Central memory CD8-positive, alpha-beta T cell (primary cell): ENCODE results near the gene EIF6.

ENCODE experiments used
- ATAC-seq: fragments of 150-1000 bp; cut with Tn5 transposase; replicated peaks from 2 replicates; pipeline ENCODE4 v1.10.0; 2022; ENCODE audit warnings: mild to moderate bottlenecking, moderate FRiP score, moderate number of reproducible peaks; ENCODE audit not compliant: poor library complexity, severe bottlenecking; ENCODE audit errors: extremely low read depth
- DNase-seq, 2 donors: peaks; one replicate each; pipeline ENCODE4 v3.0.0; 2021; ENCODE audit warnings: low spot score in 2 of 2
- H3K27ac Mint-ChIP-seq: one replicate; pipeline ENCODE4 v1.8.0; 2022; ENCODE audit warnings: low read depth, mild to moderate bottlenecking, moderate library complexity, mixed read lengths
- H3K27me3 Mint-ChIP-seq: one replicate; pipeline ENCODE4 v1.8.0; 2022; ENCODE audit warnings: mixed read lengths
- H3K36me3 Mint-ChIP-seq: one replicate; pipeline ENCODE4 v1.8.0; 2022; ENCODE audit warnings: mild to moderate bottlenecking, moderate library complexity, mixed read lengths; ENCODE audit not compliant: insufficient read depth
- H3K4me1 Mint-ChIP-seq: one replicate; pipeline ENCODE4 v1.8.0; 2022; ENCODE audit warnings: mixed read lengths
- H3K4me3 Mint-ChIP-seq: one replicate; pipeline ENCODE4 v1.8.0; 2022; ENCODE audit warnings: mild to moderate bottlenecking, moderate library complexity, mixed read lengths
- H3K9me3 Mint-ChIP-seq: one replicate; pipeline ENCODE4 v1.8.0; 2022; ENCODE audit warnings: mixed read lengths

EIF6 gene

DNA sequence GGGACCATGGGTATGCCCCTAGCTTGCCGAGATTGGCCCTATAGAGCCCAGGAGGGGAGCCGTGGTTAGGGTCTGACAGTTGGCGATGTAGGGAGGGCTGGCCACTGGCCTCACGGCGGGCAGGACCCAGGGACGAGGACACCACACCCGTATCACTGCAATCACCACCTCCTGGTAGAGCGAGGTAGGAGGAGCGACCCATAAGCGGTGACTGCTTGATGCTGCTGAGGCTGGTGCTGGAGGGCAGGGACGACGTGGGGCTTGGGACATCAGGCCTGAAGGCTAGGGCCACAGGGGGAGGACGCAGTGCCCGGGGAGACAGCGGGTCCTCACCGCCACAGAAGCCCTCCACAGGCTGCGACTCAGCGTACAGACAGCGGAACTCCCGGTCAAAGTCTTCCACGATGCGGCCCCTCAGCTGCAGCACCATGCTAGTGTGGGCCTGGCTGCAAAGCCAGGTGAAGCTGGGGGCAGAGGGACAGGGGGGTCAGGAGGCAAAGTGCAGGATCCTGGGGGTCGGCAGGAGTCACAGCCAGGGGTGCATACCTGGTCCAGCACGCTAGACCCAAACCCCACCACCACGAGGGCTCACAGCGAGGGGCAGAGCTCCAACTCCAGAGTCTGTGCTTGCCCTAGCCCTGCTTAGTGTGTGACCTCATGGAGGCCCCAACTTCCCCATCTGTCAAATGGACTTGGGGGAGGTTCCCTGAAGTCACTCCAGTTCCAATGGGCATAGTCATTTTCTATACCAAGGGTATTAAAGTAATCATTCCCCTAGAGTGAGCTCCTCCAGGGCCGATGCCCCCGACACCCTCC is 3.1 kb upstream of the EIF6 start:
- H3K4me3 Mint-ChIP-seq = no peak overlapping the region
- H3K36me3 Mint-ChIP-seq = peaks cover 3% of the 10 kb centered on the region
- peaks cover 20% of the 10 kb centered on the region for H3K4me1 Mint-ChIP-seq
- peaks cover 14% of the 10 kb centered on the region for H3K27me3 Mint-ChIP-seq
- H3K9me3 Mint-ChIP-seq = no peaks in the 10 kb centered on the region
- no peak for ATAC-seq
- no peak overlapping the region for H3K27ac Mint-ChIP-seq
- no peak for DNase-seq

DNA sequence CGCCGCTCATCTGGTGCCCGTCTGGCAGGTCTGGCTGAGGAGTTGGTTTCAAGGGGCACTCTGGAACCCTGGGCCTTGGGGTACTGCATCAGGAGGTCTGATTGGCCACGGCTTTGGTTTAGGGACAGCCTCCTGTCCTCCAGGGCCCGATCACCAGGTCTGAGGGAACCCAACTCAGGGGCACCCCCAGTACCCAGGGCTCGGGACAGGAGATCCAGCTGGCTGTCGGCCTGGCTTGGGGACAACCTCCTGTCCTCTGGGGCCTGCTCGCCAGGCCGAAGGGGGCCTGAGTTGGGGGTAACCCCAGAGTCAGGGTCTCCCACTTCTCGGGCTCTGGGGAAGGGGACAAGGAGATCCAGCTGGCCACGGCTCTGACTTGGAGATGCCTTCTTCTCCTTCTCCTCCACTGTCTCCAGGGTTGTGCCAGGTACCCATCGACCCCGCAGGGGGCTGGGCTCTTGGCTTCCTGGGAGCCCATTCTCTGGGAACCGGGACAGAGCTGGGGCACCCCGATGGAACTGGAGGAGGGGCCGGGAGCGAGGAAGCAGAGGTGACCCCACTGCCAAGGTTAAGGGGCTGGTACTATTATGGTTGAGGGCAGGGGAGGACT is 2.4 kb upstream of the EIF6 start:
- peaks cover 3% of the 10 kb centered on the region for H3K36me3 Mint-ChIP-seq
- H3K9me3 Mint-ChIP-seq = no peaks in the 10 kb centered on the region
- peak overlapping the region; percentile 79 for H3K27ac Mint-ChIP-seq
- H3K4me3 Mint-ChIP-seq = no peak overlapping the region
- peaks cover 9% of the 10 kb centered on the region for H3K27me3 Mint-ChIP-seq
- ATAC-seq (no peak), DNase-seq (no peak)
- peaks cover 24% of the 10 kb centered on the region for H3K4me1 Mint-ChIP-seq

DNA sequence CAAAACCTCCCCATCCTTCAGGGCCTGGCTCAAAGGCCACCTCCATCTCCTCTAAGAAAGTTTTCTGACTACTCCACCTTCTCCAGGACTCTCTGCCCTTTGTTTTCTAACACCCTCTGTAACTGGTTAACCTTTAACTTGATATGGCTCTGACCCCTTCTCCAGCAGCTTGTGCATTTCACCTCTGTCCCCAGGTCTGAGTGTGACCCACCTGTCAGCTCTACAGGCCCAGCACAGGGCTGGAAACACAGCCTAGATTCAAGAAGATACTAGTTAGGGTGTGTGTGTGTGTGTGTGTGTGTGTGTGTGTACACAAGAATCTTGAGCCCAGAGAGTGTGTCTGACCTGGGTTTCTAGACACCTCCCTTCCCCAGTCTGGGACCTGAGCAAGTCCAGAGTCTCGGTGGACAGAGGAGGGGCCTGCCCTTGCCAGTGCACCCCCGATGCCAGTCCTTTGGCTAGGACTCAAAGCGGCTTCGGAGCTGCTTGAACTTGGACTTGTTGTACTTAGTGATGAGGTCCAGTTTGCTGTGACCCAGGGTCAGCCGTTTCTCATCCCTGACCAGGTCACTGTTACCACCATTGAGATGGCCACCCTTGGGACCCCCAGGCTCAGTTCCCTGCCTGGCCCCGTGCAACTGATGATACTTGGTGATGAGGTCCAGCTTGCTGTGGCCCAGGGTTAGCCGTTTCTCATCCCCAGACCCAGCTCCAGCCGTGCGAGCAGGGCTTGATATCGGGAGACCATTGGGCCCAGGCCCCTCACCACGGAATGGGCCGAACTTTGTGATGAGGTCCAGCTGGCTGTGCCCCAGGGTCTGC is 1.7 kb upstream of the EIF6 start:
- DNase-seq (no peak), ATAC-seq (no peak)
- peak overlapping the region; percentile 79 for H3K27ac Mint-ChIP-seq
- H3K4me1 Mint-ChIP-seq = peaks cover 25% of the 10 kb centered on the region
- H3K36me3 Mint-ChIP-seq = peaks cover 6% of the 10 kb centered on the region
- no peaks in the 10 kb centered on the region for H3K9me3 Mint-ChIP-seq
- H3K27me3 Mint-ChIP-seq = peaks cover 9% of the 10 kb centered on the region
- peak overlapping the region; percentile 83 for H3K4me3 Mint-ChIP-seq

DNA sequence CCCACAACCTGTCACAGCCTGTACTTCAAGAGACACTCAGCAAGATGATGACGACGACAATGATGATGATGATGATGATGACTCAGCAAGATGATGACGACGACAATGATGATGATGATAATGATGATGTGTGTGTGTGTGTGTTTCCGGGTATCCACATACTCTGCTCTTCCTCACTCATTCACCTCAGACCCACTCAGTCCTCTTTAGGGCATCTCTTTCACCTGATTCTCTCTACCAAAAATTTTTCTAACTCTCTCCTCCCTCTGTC is 1.2 kb upstream of the EIF6 start:
- DNase-seq (no peak), ATAC-seq (no peak)
- Mint-ChIP-seq H3K4me1 (peaks cover 25% of the 10 kb centered on the region), H3K4me3 (peak overlapping the region; percentile 83), H3K9me3 (no peaks in the 10 kb centered on the region), H3K27ac (peak overlapping the region; percentile 79), H3K36me3 (peaks cover 6% of the 10 kb centered on the region), H3K27me3 (peaks cover 7% of the 10 kb centered on the region)

DNA sequence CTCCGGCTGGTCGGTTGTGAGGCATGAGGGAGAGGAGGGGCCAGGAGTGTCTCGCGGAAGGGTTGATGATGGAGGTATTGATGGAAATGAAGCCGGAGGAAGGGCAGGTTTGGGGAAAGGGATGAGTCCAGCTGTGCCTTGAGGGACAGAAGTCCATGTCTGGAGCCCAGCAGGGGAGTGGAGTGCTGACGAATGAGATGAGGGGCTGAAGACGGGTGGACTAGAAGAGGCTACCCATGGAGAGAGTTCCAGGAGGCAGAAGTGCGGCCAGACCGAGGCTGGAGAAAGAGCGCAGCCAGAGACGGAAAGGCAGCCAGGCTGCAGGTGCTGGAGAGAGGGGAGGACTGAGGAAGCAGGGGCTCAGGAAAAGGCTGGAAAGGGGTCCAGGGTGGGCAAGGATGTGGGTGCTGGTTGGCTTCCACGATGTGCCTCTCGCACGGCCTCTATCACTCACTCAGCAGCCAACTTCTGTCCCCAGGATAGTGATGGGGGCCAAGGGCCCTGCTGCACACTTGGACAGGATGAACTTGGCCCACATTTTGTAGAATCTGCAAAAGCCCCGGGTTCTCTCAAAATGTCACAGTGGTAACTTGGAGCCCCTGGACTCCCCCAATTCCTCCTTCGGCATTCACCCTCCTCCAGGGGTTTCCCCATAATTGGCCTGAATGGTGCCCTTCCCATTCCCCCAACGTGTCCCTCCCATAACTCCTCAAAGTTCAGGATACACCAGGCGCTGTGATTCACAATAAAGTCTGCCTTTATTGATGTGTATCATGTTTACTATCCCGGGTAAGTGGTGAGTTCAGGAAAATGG is 627 bp upstream of the EIF6 start:
- H3K9me3 Mint-ChIP-seq = no peaks in the 10 kb centered on the region

DNA sequence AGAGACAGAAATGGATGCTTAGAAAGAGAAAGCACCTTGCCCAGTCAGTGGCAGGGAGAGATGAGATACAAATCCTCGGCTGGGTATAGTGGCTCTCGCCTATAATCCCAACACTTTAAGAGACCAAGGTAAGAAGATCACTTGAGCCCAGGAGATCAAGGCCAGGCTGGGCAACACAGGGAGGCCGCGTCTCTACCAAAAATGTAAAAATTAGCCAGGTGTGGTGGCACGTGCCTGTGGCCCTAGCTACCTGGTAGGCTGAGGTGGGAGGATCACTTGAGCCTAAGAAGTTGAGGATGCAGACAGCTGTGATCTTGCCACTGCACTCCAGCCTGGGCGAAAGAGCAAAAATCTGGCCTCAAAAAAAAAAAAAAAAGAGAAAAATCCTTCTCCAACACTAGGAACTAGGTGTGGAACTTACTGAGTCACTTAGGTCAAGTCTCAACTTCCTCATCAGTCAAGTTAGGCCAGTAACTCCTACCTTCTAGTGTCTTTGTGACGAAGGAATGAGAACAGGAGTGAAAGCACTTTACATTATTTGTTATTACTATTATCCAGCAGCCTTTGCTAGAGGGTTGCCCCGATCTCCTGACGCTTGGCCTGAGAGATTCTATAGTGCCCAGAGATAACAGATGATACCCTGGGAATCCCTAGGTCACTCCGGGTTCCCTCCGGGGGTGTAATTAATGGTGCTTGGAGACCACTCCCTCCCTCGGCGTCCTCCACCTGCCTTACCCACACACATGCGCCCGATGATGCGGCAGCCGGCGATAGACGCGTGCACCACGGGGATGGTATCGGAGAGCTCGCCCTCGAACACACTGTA is 918 bp downstream of the EIF6 start:
- ATAC-seq = peak; percentile 6
- H3K27ac Mint-ChIP-seq = peak overlapping the region; percentile 87
- no peaks in the 10 kb centered on the region for H3K27me3 Mint-ChIP-seq
- H3K36me3 Mint-ChIP-seq = peaks cover 17% of the 10 kb centered on the region
- H3K9me3 Mint-ChIP-seq = no peaks in the 10 kb centered on the region
- peaks cover 26% of the 10 kb centered on the region for H3K4me1 Mint-ChIP-seq
- no peak for DNase-seq
- H3K4me3 Mint-ChIP-seq = peak overlapping the region; percentile 83

More for the DNA sequence above, 627 bp upstream of the EIF6 start:
- Mint-ChIP-seq H3K27me3 (peaks cover 2% of the 10 kb centered on the region), H3K36me3 (peaks cover 7% of the 10 kb centered on the region), H3K4me1 (peaks cover 25% of the 10 kb centered on the region), H3K27ac (peak overlapping the region; percentile 87), H3K4me3 (peak overlapping the region; percentile 83)
- ATAC-seq = no peak
- no peak for DNase-seq

DNA sequence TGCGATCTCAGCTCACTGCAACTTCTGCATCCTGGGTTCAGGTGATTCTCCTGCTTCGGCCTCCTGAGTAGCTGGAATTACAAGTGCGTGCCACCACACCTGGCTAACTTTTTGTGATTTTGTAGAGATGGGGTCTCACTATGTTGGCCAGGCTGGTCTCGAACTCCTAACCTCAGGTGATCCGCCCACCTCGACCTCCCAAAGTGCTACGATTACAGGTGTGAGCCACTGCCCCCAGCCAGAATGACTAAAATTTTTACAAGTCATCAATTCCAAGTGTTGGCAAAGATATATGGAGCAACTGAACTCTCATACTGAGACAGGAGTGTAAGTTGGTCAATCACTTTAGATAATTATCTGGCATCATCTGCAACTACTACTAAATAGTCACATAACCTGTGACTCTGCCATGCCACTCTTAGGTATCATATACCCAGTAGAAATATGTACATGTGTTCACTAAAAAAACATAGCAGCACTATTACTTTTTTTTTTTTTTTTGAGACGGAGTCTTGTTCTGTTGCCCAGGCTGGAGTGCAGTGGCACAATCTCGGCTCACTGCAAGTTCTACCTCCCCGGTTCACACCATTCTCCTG is 3.0 kb downstream of the EIF6 start:
- Mint-ChIP-seq H3K27ac (no peak overlapping the region), H3K36me3 (peaks cover 25% of the 10 kb centered on the region)
- no peak for ATAC-seq

DNA sequence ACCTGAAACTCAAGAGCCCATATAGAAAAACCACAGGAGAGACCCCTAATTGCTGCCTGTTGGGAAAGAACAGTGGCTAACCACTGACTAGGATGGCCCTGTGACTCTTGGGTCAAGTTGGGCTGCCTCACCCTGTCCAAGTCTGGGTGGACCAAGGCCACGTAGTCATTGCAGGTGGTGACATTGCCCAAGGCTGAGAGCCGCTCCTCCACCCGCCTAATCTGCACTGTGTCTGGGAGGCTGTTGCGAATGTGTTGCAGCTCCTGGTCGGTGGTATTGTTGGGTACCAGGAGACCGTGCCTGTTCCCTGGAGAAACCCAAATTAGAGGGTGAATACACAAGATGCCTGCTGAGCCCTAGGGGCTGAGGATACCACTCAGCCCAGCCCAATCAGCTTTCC is 4.0 kb downstream of the EIF6 start:
- no peak overlapping the region for H3K4me3 Mint-ChIP-seq
- peak overlapping the region; percentile 98 for H3K27ac Mint-ChIP-seq
- ATAC-seq = no peak
- H3K9me3 Mint-ChIP-seq = no peaks in the 10 kb centered on the region
- H3K4me1 Mint-ChIP-seq = peaks cover 50% of the 10 kb centered on the region
- DNase-seq = no peak
- H3K27me3 Mint-ChIP-seq = no peaks in the 10 kb centered on the region
- H3K36me3 Mint-ChIP-seq = peaks cover 28% of the 10 kb centered on the region

More for the DNA sequence above, 3.0 kb downstream of the EIF6 start:
- Mint-ChIP-seq H3K9me3 (no peaks in the 10 kb centered on the region), H3K4me1 (peaks cover 40% of the 10 kb centered on the region), H3K27me3 (no peaks in the 10 kb centered on the region), H3K4me3 (no peak overlapping the region)
- DNase-seq = no peak

DNA sequence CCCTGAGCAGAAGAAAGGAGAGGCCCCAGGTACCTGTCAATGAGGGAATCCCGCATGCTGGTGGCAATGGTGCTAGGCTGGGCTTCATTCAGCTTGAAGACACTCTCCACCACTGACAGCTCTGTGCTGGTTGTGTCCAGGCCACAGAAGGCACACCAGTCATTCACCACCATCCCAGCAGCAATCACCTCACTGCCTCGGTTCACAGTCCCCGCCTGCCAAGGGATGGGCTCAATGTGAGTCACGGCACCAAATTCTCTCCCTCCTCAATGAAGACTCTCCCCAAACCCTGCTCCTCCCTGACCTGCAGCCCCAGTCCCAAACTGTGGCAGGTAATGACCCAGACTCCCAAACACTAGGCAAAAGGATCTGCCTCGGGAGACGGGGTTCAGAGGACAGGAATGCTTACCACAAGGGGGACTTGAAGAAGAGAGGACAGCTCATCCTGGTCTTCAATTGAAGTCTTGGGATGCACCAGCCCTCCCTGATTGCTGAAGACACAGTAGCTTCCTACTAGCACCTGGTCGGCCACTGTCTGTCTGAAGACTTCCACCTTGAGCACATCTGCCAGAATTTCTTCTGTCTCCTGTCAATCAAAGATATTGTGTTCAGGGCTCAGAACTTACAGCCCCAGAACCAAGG is 4.9 kb downstream of the EIF6 start:
- Mint-ChIP-seq H3K9me3 (no peaks in the 10 kb centered on the region), H3K27ac (peak overlapping the region; percentile 98), H3K27me3 (no peaks in the 10 kb centered on the region), H3K36me3 (peaks cover 26% of the 10 kb centered on the region), H3K4me3 (no peak overlapping the region), H3K4me1 (peaks cover 48% of the 10 kb centered on the region)
- DNase-seq = no peak
- ATAC-seq = no peak

DNA sequence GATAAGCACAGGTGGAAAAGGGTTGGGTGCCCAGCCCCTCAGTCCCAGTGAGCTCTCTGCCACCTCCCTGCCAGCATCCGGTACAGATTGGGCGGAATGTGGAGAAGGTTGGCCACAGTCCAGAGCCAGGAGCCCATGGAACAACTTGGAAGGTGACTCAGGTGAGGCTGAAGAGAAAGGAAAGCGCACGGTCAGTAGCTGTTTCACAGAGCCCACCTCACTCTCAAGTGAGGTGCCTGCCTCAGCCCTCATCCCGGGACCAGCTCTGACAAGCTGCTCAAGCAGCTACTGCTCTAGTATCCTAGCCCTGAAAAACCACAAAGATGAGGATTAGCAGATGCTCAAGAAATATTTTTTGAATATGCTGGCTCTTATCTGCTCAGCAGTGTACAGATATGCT is 5.5 kb downstream of the EIF6 start:
- Mint-ChIP-seq H3K4me1 (peaks cover 43% of the 10 kb centered on the region), H3K36me3 (peaks cover 25% of the 10 kb centered on the region), H3K9me3 (no peaks in the 10 kb centered on the region), H3K27ac (peak overlapping the region; percentile 98), H3K4me3 (peak overlapping the region; percentile 97), H3K27me3 (no peaks in the 10 kb centered on the region)
- DNase-seq (no peak), ATAC-seq (no peak)
